Neural cell (in vitro differentiated cells): ENCODE measurements around the gene ZFP3.
"Not testable (repeated sequence)": the region's sequence is repeated elsewhere in the genome, so short reads cannot be mapped to it uniquely, and the experiment has no call there.

Source experiments
- EP300 ChIP-seq: fragments of 450-650 bp; conservative IDR thresholded peaks from 2 replicates; pipeline ENCODE4 v1.6.1; 2014; ENCODE audit warnings: antibody characterized with exemption, mild to moderate bottlenecking, moderate library complexity; ENCODE audit not compliant: poor library complexity, severe bottlenecking
- EZH2 ChIP-seq: fragments of 200-600, 300-800 bp; shearing (Covaris generic), sonication (generic); IDR thresholded peaks from 2 replicates; pipeline ENCODE4 v1.6.1; 2014; ENCODE audit warnings: antibody characterized with exemption, low read length, borderline replicate concordance, mild to moderate bottlenecking; ENCODE audit not compliant: insufficient read depth, poor library complexity, severe bottlenecking
- SMC3 ChIP-seq: fragments of 450-650 bp; conservative IDR thresholded peaks from 2 replicates; pipeline ENCODE4 v1.6.1; 2014; ENCODE audit warnings: antibody characterized with exemption, mild to moderate bottlenecking, moderate library complexity; ENCODE audit not compliant: poor library complexity
- TF ChIP-seq, protein P1 (sequence below): fragments of 450-650 bp; IDR thresholded peaks from 2 replicates; pipeline ENCODE4 v1.5.1; 2014; ENCODE audit warnings: antibody characterized with exemption, mild to moderate bottlenecking, moderate library complexity; ENCODE audit not compliant: poor library complexity, severe bottlenecking
- TF ChIP-seq, protein P2 (sequence below): IDR thresholded peaks from 2 replicates; pipeline ENCODE4 v1.6.1; 2012; ENCODE audit warnings: borderline replicate concordance

DNA sequence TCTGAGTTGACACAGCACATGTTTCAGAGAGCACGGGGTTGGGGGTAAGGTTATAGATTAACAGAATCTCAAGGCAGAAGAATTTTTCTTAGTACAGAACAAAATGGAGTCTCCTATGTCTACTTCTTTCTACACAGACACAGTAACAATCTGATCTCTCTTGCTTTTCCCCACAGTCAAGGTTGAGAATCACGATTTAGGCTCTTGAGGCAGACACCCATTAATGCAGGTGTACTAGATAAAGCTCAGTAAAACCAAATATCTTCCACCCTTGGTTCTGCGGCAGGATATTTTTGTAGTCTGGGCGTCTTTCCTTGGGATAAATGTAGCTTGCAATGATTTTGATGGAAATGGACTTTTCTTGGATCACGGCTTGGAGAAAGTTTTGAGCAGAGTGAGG, 2.8 kb upstream of the ZFP3 start:
- TF ChIP-seq SMC3, EP300, EZH2: not testable (repeated sequence)
- TF ChIP-seq, protein P1, sequence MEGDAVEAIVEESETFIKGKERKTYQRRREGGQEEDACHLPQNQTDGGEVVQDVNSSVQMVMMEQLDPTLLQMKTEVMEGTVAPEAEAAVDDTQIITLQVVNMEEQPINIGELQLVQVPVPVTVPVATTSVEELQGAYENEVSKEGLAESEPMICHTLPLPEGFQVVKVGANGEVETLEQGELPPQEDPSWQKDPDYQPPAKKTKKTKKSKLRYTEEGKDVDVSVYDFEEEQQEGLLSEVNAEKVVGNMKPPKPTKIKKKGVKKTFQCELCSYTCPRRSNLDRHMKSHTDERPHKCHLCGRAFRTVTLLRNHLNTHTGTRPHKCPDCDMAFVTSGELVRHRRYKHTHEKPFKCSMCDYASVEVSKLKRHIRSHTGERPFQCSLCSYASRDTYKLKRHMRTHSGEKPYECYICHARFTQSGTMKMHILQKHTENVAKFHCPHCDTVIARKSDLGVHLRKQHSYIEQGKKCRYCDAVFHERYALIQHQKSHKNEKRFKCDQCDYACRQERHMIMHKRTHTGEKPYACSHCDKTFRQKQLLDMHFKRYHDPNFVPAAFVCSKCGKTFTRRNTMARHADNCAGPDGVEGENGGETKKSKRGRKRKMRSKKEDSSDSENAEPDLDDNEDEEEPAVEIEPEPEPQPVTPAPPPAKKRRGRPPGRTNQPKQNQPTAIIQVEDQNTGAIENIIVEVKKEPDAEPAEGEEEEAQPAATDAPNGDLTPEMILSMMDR = not testable (repeated sequence)
- TF ChIP-seq, protein P2, sequence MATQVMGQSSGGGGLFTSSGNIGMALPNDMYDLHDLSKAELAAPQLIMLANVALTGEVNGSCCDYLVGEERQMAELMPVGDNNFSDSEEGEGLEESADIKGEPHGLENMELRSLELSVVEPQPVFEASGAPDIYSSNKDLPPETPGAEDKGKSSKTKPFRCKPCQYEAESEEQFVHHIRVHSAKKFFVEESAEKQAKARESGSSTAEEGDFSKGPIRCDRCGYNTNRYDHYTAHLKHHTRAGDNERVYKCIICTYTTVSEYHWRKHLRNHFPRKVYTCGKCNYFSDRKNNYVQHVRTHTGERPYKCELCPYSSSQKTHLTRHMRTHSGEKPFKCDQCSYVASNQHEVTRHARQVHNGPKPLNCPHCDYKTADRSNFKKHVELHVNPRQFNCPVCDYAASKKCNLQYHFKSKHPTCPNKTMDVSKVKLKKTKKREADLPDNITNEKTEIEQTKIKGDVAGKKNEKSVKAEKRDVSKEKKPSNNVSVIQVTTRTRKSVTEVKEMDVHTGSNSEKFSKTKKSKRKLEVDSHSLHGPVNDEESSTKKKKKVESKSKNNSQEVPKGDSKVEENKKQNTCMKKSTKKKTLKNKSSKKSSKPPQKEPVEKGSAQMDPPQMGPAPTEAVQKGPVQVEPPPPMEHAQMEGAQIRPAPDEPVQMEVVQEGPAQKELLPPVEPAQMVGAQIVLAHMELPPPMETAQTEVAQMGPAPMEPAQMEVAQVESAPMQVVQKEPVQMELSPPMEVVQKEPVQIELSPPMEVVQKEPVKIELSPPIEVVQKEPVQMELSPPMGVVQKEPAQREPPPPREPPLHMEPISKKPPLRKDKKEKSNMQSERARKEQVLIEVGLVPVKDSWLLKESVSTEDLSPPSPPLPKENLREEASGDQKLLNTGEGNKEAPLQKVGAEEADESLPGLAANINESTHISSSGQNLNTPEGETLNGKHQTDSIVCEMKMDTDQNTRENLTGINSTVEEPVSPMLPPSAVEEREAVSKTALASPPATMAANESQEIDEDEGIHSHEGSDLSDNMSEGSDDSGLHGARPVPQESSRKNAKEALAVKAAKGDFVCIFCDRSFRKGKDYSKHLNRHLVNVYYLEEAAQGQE = not testable (repeated sequence)
